Endothelial cell of umbilical vein (primary cell): ENCODE results near the gene LIMD2. TPM values are rescaled to one million over a fixed set of nuclear protein-coding genes. Genes with fewer than 3 reads are reported as not detected.

Experiments used
- BruUV-seq: library from RNA; stranded (reverse); fragments of 400-500 nt; replicated peaks from 2 replicates; lab custom pipeline; 2021; lab: Mats Ljungman, UMichigan
- CTCF ChIA-PET: fragments of 300-600, 350-600 bp; sonication (Branson Sonifier 250); formaldehyde crosslinking; loops from one replicate; lab custom pipeline; 2021; ENCODE audit warnings: antibody characterized with exemption, inconsistent platforms; lab: Charles Lee
- POLR2A ChIA-PET: fragments of 300-600, 350-600 bp; sonication (Branson Sonifier 250); formaldehyde crosslinking; loops from one replicate; lab custom pipeline; 2021; ENCODE audit warnings: antibody characterized with exemption, inconsistent platforms; lab: Charles Lee
- DNase-seq: peaks from one replicate; pipeline ENCODE4 v3.0.0-alpha.2; 2011; ENCODE audit warnings: low read depth, low spot score
- FAIRE-seq: peaks from 2 replicates; lab custom pipeline; 2011; peaks lifted over from hg19 to GRCh38; lab: Jason Lieb, UNC
- H2AFZ ChIP-seq: 2 replicates; pipeline ENCODE4 v1.6.0; 2012; ENCODE audit warnings: low read depth, low read length, control low read depth, inconsistent platforms
- H3K27ac ChIP-seq: 2 replicates; pipeline ENCODE4 v1.5.1; 2011; ENCODE audit warnings: low read depth, mild to moderate bottlenecking, control low read depth, low read length, moderate library complexity; ENCODE audit not compliant: insufficient read depth
- H3K27me3 ChIP-seq, 2 experiments: 2 replicates each; pipeline versions ENCODE4 v1.6.0 to v1.6.1; 2011; ENCODE audit warnings: low read length in 2 of 2, mixed read lengths in 1 of 2; ENCODE audit not compliant: control insufficient read depth in 2 of 2, insufficient read depth in 2 of 2
- H3K36me3 ChIP-seq, 2 experiments: 2 replicates in 1 of 2; 3 replicates in 1 of 2; pipeline ENCODE4 v1.5.1; 2011; ENCODE audit warnings: low read length in 2 of 2, mild to moderate bottlenecking in 1 of 2, moderate library complexity in 1 of 2; ENCODE audit not compliant: control insufficient read depth in 2 of 2, insufficient read depth in 2 of 2; ENCODE audit errors: extremely low read depth in 1 of 2
- H3K4me1 ChIP-seq: 3 replicates; pipeline ENCODE4 v1.5.1; 2011; ENCODE audit warnings: mild to moderate bottlenecking, low read length; ENCODE audit not compliant: control insufficient read depth, insufficient read depth; ENCODE audit errors: extremely low read depth
- H3K4me2 ChIP-seq: 2 replicates; pipeline ENCODE4 v1.6.1; 2011; ENCODE audit warnings: low read length, control low read depth, mixed read lengths; ENCODE audit not compliant: insufficient read depth
- H3K4me3 ChIP-seq, 3 experiments: fragments of 200-600 bp in 1 of 3; sonication (generic), shearing (Covaris generic) in 1 of 3; replicated peaks in 1 of 3; 2 replicates each; pipeline ENCODE4 v1.5.1; 2011 to 2016; ENCODE audit warnings: control low read depth in 3 of 3, low read length in 3 of 3, mild to moderate bottlenecking in 2 of 3, inconsistent platforms in 1 of 3, low read depth in 1 of 3, moderate library complexity in 1 of 3; ENCODE audit not compliant: insufficient read depth in 1 of 3
- H3K79me2 ChIP-seq: 2 replicates; pipeline ENCODE4 v1.6.0; 2012; ENCODE audit warnings: low read length, inconsistent platforms; ENCODE audit not compliant: control insufficient read depth, insufficient read depth
- H3K9ac ChIP-seq: replicated peaks from 2 replicates; pipeline ENCODE3; 2011; ENCODE audit warnings: low read length, control low read depth; ENCODE audit not compliant: insufficient read depth; ENCODE audit errors: extremely low read depth
- H3K9me1 ChIP-seq: replicated peaks from 3 replicates; pipeline ENCODE4 v1.6.0; 2011; ENCODE audit warnings: mild to moderate bottlenecking, low read length; ENCODE audit not compliant: control insufficient read depth, insufficient read depth; ENCODE audit errors: extremely low read depth
- H3K9me3 ChIP-seq: replicated peaks from 2 replicates; pipeline ENCODE4 v1.5.1; 2012; ENCODE audit warnings: low read length, inconsistent platforms; ENCODE audit not compliant: control insufficient read depth, insufficient read depth
- H4K20me1 ChIP-seq: replicated peaks from 2 replicates; pipeline ENCODE3; 2011; ENCODE audit warnings: mild to moderate bottlenecking, low read length; ENCODE audit not compliant: control insufficient read depth, insufficient read depth; ENCODE audit errors: extremely low read depth
- CTCF ChIP-seq, 2 donors: IDR thresholded peaks; 1 replicate in 1 of 2; 2 replicates in 1 of 2; pipeline ENCODE4 v1.5.1; 2011; ENCODE audit warnings: low read length in 2 of 2, mild to moderate bottlenecking in 2 of 2, moderate library complexity in 2 of 2, control low read depth in 1 of 2, inconsistent platforms in 1 of 2, low read depth in 1 of 2; ENCODE audit not compliant: insufficient read depth in 1 of 2; ENCODE audit errors: extremely low read depth in 1 of 2
- EZH2 ChIP-seq: IDR thresholded peaks from 2 replicates; pipeline ENCODE4 v1.6.1; 2012; ENCODE audit warnings: borderline replicate concordance, low read depth, mild to moderate bottlenecking, moderate library complexity, low read length, inconsistent platforms; ENCODE audit not compliant: severe bottlenecking
- FOS ChIP-seq: IDR thresholded peaks from 2 replicates; pipeline ENCODE4 v1.6.1; 2011; ENCODE audit warnings: mild to moderate bottlenecking, low read length, moderate library complexity, borderline replicate concordance; ENCODE audit not compliant: insufficient read depth
- GATA2 ChIP-seq: IDR thresholded peaks from 2 replicates; pipeline ENCODE4 v1.7.0; 2011; ENCODE audit warnings: low read depth, mild to moderate bottlenecking, moderate library complexity, mixed read lengths, low read length; ENCODE audit not compliant: insufficient read length, insufficient read depth
- JUN ChIP-seq: IDR thresholded peaks from 2 replicates; pipeline ENCODE4 v1.6.1; 2011; ENCODE audit warnings: borderline replicate concordance, low read depth; ENCODE audit not compliant: insufficient read length, insufficient read depth
- MAX ChIP-seq: IDR thresholded peaks from 2 replicates; pipeline ENCODE4 v1.6.1; 2011; ENCODE audit not compliant: insufficient read depth, insufficient read length
- MYC ChIP-seq: IDR thresholded peaks from one replicate; pipeline ENCODE4 v1.6.1; 2011; ENCODE audit warnings: mild to moderate bottlenecking, low read depth, low read length
- POLR2A ChIP-seq: IDR thresholded peaks from 2 replicates; pipeline ENCODE4 v1.6.1; 2012; ENCODE audit warnings: low read depth, mild to moderate bottlenecking, control low read depth, low read length
- POLR2AphosphoS5 ChIP-seq: IDR thresholded peaks from 2 replicates; pipeline ENCODE4 v1.6.1; 2012; ENCODE audit warnings: low read depth, mild to moderate bottlenecking, control low read depth, low read length, moderate library complexity; ENCODE audit not compliant: insufficient read depth
- dilution Hi-C: fragments of 300-500 bp; cut with MboI; formaldehyde crosslinking; loops from one replicate; pipeline ENCODE4 v1.15.0; 2019; ENCODE audit warnings: low sequenced_read_pairs; ENCODE audit not compliant: extremely low pct_ligation_motif_present
- intact Hi-C: fragments of 100-400 bp; cut with micrococcal nuclease; formaldehyde crosslinking; loops from one replicate; pipeline ENCODE4 v1.10.0; 2022
- polyA plus RNA-seq, 4 experiments: library from polyadenylated mRNA; depleted of rRNA in 3 of 4; stranded (reverse) in 3 of 4; unstranded in 1 of 4; fragments of >200 nt; gene quantifications; 2 replicates each; pipeline versions ENCODE4 v1.2.1 to v1.2.3, GENCODE V29; 2011 to 2012; ENCODE audit warnings: missing spikeins in 1 of 4
- total RNA-seq: library from RNA; stranded (reverse); gene quantifications from 2 replicates; pipeline ENCODE4 v1.2.3, GENCODE V29; 2021

Gene LIMD2
- total and polyA plus RNA-seq, 2 donors (not counting 3 experiments of a cell fraction or from before 2014, with no cell fraction given): 69.0 to 83.9 TPM

- DNase-seq (no peak), FAIRE-seq (no peak)
- Histone ChIP-seq H2AFZ (no peak overlapping the region), H3K27me3 (no peaks in the 10 kb centered on the region), H3K9ac (no peak overlapping the region), H3K4me2 (no peak overlapping the region), H3K27ac (no peak overlapping the region), H3K4me1 (peaks cover 19% of the 10 kb centered on the region), H3K9me1 (no peaks in the 10 kb centered on the region), H3K4me3 (no peak overlapping the region), H3K36me3 (peaks cover 0 to 16% of the 10 kb centered on the region in 2 experiments), H4K20me1 (no peaks in the 10 kb centered on the region), H3K79me2 (peaks cover 7% of the 10 kb centered on the region), H3K9me3 (no peaks in the 10 kb centered on the region)
- intact Hi-C loops: no loop called here
- dilution Hi-C loops: no loop called here
- no peak for TF ChIP-seq POLR2A
- no peak for TF ChIP-seq CTCF (IDR thresholded peaks at IDR 0.05; ENCODE audit: extremely low read depth in 1 of 2, insufficient read depth in 1 of 2, low read depth in 1 of 2, low read length in 2 of 2)
- TF ChIP-seq FOS: no peak
- no peak for TF ChIP-seq POLR2AphosphoS5
- TF ChIP-seq MAX: no peak
- no peak for TF ChIP-seq EZH2
- no peak for TF ChIP-seq GATA2
- TF ChIP-seq MYC: no peak
- TF ChIP-seq JUN: no peak
- BruUV-seq: no TSS peak
- ChIA-PET CTCF (interaction anchor here (1.4 kb wide), 1 partner anchor 279 kb away, joined by 4 read pairs; no protein-coding TSS in a partner anchor), POLR2A (interaction anchor here (0.8 kb wide), 1 partner anchor 69 kb away, joined by 3 read pairs; the partner anchor contains the start of genes CCDC47 and DDX42)
Measured at GRCh38 chr17:63704836-63705235, 4.9 kb upstream of the LIMD2 start.
